GM12873 (cell line): Measurements from ENCODE around the gene CTNNA1.

Source experiments
- TF ChIP-seq, protein P1 (sequence below): IDR thresholded peaks from 2 replicates; pipeline ENCODE4 v1.5.1; 2012; ENCODE audit warnings: low read depth, mild to moderate bottlenecking, moderate library complexity, low read length, control low read depth; ENCODE audit not compliant: insufficient read depth; ENCODE audit errors: missing control alignments

CTNNA1 gene

GRCh38 chr5:138711087-138711486 lies 42.1 kb upstream of the CTNNA1 start:
- TF ChIP-seq, protein P1, sequence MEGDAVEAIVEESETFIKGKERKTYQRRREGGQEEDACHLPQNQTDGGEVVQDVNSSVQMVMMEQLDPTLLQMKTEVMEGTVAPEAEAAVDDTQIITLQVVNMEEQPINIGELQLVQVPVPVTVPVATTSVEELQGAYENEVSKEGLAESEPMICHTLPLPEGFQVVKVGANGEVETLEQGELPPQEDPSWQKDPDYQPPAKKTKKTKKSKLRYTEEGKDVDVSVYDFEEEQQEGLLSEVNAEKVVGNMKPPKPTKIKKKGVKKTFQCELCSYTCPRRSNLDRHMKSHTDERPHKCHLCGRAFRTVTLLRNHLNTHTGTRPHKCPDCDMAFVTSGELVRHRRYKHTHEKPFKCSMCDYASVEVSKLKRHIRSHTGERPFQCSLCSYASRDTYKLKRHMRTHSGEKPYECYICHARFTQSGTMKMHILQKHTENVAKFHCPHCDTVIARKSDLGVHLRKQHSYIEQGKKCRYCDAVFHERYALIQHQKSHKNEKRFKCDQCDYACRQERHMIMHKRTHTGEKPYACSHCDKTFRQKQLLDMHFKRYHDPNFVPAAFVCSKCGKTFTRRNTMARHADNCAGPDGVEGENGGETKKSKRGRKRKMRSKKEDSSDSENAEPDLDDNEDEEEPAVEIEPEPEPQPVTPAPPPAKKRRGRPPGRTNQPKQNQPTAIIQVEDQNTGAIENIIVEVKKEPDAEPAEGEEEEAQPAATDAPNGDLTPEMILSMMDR = no peak

DNA sequence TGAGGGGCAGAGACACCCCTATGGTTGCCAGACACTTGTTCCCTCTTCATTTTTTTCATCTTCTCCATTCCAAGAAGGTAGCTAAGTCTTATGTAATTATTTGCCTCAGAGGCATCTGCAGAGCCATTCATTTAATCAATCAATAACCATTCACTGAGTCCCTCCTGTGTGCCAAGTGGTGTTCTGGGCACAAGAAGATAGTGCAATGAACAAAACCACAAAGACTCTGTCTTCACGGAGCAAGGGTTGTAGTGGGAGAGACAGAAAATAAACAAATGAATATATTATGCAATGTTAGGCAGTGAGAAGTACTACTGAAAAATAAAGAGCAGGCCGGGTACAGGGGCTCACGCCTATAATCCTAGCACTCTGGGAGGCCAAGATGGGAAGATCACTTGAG lies 41.4 kb upstream of the CTNNA1 start:
- TF ChIP-seq, protein P1 = no peak

DNA sequence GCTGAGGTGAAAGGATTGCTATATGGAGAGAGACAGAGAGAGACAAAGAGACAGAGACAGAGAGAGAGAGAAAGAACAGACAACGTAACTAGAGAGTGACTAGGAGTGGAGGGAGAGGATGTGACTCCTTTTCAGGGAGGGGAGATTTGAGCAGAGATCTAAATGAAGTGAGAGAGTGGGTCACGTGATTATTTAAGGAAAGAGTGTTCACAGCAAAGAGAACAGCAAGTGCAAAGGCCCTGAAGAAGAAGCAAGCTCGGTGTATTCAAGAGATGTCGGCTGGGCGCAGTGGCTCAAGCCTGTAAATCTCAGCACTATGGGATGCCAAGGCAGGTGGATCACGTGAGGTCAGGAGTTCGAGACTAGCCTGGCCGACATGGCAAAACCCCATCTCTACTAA lies 40.9 kb upstream of the CTNNA1 start:
- TF ChIP-seq, protein P1 = no peak

GRCh38 chr5:138712791-138713190 lies 40.4 kb upstream of the CTNNA1 start:
- TF ChIP-seq, protein P1 = no peak

- TF ChIP-seq, protein P1 = no peak
Observed at GRCh38 chr5:138713247-138713646, 40.0 kb upstream of the CTNNA1 start.

DNA sequence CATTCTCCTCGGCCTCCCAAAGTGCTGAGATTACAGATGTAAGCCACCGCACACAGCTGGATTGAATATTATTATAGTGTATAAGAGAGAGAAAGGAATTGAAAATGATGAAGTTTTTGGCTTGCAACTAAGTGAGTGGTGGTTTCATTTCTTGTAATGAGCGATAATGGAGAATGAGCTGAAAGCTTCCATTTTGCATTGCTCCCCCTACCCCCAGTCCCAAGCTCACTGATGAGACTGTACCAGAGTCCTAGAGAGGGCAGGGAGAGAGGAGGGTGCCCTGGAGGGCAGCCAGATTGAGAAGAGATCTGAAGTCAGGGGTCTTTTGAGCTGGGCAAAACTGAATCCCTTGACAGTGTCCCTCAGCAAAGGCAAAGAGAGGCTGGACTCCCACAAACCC lies 38.5 kb upstream of the CTNNA1 start:
- TF ChIP-seq, protein P1 = no peak

- TF ChIP-seq, protein P1 = no peak
Observed at GRCh38 chr5:138716456-138716924, 36.7 kb upstream of the CTNNA1 start.
